ENCODE measurements around the gene LRP3.
"Not testable (repeated sequence)": the region's sequence is repeated elsewhere in the genome, so short reads cannot be mapped to it uniquely, and the experiment has no call there.

LRP3 gene

GRCh38 chr19:33201886-33202545 lies 7.9 kb downstream of the LRP3 start:
- no peak for DNase-seq (ENCODE audit: low read depth, low spot score)

GRCh38 chr19:33202546-33203507 lies 8.7 kb downstream of the LRP3 start:
- DNase-seq (ENCODE audit: low read depth, low spot score), result no peak

GRCh38 chr19:33203529-33203928 lies 9.4 kb downstream of the LRP3 start:
- DNase-seq (ENCODE audit: low read depth, low spot score), result no peak

GRCh38 chr19:33204136-33204973 lies 10.2 kb downstream of the LRP3 start:
- DNase-seq (ENCODE audit: low read depth, low spot score), result no peak

GRCh38 chr19:33205110-33205509 lies 11.0 kb downstream of the LRP3 start:
- DNase-seq (ENCODE audit: low read depth, low spot score), result no peak

GRCh38 chr19:33205531-33206260 lies 11.6 kb downstream of the LRP3 start:
- DNase-seq (ENCODE audit: low read depth, low spot score), result no peak

GRCh38 chr19:33206261-33207039 lies 12.3 kb downstream of the LRP3 start:
- DNase-seq (ENCODE audit: low read depth, low spot score), result no peak

GRCh38 chr19:33207040-33207620 lies 13.0 kb downstream of the LRP3 start:
- no peak for DNase-seq (ENCODE audit: low read depth, low spot score)

GRCh38 chr19:33207903-33208302 lies 13.8 kb downstream of the LRP3 start:
- no peak for DNase-seq (ENCODE audit: low read depth, low spot score)

GRCh38 chr19:33208371-33208895 lies 14.3 kb downstream of the LRP3 start:
- no peak for DNase-seq (ENCODE audit: low read depth, low spot score)

GRCh38 chr19:33208904-33209849 lies 15.0 kb downstream of the LRP3 start:
- DNase-seq (ENCODE audit: low read depth, low spot score), result no peak

GRCh38 chr19:33209850-33210230 lies 15.7 kb downstream of the LRP3 start:
- DNase-seq (ENCODE audit: low read depth, low spot score), result not testable (repeated sequence)

- no peak for DNase-seq (ENCODE audit: low read depth, low spot score)
These were observed 16.3 kb downstream of the LRP3 start for GRCh38 chr19:33210266-33210940.

- no peak for DNase-seq (ENCODE audit: low read depth, low spot score)
These were observed 17.8 kb downstream of the LRP3 start for GRCh38 chr19:33211794-33212435.

- DNase-seq (ENCODE audit: low read depth, low spot score), result no peak
These were observed 18.5 kb downstream of the LRP3 start for GRCh38 chr19:33212436-33213172.

- DNase-seq (ENCODE audit: low read depth, low spot score), result no peak
These were observed 20.5 kb downstream of the LRP3 start for GRCh38 chr19:33214596-33214995.

Data from activated naive CD8-positive, alpha-beta T cell treated with anti-CD3 and anti-CD28 coated beads, Interleukin-2, amount 50 U/mL, for 16 hours (primary cell).